ENCODE measurements around the gene AGBL4. TPM values are rescaled to one million over a fixed set of nuclear protein-coding genes. Genes with fewer than 3 reads are reported as not detected.

AGBL4 gene
- total RNA-seq, 1 donor from 2014 or later, result 3.1 TPM

DNA sequence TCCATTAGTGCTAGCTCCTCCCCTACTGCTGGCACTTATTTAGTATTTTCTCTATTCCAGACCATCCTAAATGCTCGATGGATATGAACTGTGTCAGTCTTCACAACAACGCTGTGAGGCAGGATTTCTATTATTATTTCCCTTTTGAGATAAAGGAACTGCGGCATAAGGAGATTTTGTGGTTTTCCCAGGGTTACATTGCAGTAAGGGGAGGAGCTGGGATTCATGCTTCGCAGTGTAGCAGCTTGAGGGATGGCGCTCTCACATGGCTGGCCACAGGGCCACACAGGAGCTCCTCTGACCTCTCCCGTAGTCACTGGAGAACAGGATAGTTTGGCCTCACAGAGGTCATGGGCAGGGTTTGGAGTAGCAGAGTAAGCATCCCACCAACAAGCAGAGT, 1364.0 kb downstream of the AGBL4 start:
- no peak for DNase-seq (ENCODE audit: low spot score)

DNA sequence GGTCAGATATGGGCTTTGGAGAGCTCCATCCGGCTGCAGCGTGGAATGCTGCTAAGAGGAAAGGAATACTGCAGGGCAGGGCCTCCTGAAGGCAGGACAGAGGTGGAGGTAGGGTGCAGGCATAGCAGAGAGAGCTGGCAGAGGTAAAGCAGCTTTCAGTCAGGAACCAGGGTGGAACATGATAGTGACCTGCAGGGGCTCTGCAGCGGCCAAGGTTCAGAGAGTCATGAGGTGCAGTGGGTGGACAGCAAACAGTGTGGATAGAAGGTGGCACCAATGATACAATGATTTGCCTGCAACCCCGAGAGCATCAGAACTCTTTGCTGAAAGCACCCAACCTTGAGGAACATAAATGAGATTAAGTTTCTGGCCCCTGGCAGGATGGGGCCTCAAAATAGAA, 1366.3 kb downstream of the AGBL4 start:
- no peak for DNase-seq (ENCODE audit: low spot score)

DNA sequence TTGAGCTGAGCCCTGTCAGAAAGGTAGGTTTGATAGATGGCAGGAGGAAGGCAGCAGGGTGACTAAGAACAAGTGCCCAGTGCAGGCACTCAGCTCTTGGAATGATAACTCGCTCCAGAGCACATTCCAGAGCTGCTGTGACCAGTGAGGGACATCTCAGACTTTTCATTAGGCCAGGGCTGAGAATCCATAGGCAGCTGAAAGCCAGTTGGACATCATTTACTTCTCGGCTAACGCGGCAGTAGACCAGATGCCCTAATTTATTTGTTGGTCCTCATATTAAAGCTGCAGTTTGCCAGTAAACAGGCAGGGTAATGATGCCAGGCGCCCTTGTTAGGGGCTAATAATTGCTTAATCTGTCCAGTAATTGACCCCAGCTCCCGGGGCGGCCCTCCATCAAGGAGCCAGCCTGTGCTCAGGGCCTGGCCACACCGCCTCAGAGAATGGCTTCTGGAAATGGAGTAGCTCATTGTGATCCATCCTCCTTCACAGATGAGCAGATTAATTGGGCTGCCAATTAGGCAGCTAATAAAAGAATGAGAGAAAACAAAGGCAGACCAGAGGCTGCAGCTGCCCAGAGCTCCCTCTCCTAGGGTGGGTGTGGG, 1369.0 kb downstream of the AGBL4 start:
- DNase-seq (ENCODE audit: low spot score), result no peak

DNA sequence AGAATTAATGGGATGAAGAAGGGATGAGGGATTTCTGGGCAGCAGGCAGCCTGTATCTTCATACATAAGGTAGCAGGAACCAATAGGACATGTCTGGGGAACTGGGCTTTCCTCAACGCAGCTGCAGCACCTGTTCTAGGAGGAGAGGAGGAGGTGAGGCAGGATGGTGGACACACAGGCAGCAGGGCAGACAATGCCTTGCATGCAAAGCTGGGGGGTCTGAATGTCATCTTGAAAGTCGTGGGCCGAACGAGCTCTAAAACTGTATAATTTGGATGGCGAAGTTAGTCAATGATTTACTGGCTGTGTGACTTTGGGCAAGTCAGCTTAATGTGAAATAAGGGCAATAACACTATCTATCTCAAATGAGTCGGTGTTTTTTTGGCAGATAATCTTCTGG, 1371.4 kb downstream of the AGBL4 start:
- DNase-seq (ENCODE audit: low spot score), result no peak

GRCh38 chr1:48649880-48650279, 1373.9 kb downstream of the AGBL4 start:
- no peak for DNase-seq (ENCODE audit: low spot score)

- DNase-seq (ENCODE audit: low spot score), result no peak
Observed at GRCh38 chr1:48645883-48646282, 1377.9 kb downstream of the AGBL4 start.

- DNase-seq (ENCODE audit: low spot score), result no peak
Observed at GRCh38 chr1:48644905-48645605, 1378.7 kb downstream of the AGBL4 start.

- peak; percentile 40 for DNase-seq (ENCODE audit: low spot score)
Observed at GRCh38 chr1:48644190-48644900, 1379.4 kb downstream of the AGBL4 start.

DNA sequence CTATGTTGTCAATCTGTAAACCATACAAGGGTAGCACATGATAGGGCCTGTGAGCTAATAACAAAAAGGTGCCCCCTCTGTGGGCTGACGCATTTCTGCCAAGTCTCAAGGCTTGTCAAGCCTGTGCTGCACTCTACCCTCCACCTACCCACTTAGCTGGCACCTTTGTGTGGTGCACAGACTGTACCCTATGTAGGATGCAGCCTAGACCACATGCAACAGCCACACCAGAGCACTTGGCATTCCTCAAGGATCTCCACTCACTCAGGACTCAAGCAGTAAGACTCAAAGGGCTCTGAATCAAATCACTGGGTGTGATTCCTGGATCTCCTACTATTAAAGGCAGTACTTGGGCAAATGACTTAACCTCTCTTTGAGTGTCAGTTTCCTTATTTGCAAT, 1380.6 kb downstream of the AGBL4 start:
- no peak for DNase-seq (ENCODE audit: low spot score)

DNA sequence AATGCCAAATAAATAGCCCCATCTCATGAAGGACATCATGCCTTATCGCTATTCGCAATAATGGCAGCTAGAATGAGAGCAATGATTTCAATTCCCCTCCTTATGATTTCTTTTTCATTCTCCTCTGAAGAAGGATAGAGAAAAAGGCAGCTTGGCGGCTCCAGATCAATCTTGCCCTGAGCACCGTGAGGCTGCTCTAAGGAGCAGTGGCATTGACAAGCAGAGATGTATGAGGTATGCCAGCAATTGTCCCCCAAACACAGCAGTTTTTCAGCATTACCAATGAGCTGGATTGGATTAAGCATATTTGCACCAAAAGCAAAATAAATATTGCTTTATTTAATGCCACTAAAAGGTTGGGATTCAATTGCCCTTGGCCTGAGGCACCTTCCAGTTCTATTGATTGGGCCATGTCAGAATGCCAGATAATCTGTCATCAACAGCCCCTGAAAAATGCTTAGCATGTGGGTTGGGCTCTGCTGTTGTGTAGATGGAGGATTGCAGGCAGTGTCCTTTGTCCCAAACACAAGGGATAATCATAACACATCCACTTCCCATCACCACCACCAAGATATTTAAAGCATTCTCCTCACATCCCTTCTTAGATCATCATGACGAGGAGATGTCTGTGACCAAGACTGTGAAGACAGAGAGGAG, 1382.8 kb downstream of the AGBL4 start:
- no peak for DNase-seq (ENCODE audit: low spot score)

DNA sequence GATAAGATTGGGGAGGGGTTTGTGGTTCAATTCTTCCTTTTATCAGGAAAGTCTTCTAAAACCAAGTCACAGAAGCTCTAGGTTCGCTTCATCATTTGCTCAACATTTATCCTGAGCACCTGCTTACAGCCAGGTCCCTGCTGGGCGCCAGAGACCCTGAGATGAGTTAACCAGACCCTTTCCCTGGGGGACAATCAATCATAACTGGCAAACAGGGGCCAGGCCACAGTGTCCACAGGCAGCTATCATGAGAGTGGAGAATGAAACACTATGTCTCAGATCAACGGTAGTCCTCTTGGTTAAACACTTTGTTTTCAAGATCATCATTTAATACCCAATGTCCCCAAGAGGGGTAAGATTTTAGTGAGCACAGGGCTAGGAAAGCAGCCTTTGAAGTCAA, 1393.9 kb downstream of the AGBL4 start:
- no peak for DNase-seq (ENCODE audit: low spot score)

GRCh38 chr1:48627486-48627885, 1396.3 kb downstream of the AGBL4 start:
- DNase-seq (ENCODE audit: low spot score), result peak; percentile 12

DNA sequence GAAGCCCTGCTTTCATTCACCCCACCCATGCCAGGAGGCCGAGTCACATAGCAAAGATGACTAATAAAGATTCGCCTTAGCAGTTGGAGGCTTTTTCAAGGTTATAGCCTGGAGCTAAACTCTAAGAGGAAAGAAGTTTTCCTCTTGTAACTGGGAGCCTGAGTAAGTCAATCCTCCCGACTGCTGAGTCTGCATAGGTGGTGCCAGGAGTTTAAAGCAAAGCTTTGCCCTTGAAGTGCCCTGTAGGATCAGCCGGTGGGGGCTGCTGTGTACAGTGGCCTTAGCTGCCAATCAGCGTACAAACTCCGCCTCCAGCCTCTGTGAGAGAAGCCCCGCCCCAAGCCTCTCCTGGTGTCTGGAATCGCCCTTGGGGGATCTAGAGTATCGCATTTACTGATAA, 1404.2 kb downstream of the AGBL4 start:
- DNase-seq (ENCODE audit: low spot score), result peak; percentile 77

GRCh38 chr1:48617252-48617651, 1406.5 kb downstream of the AGBL4 start:
- no peak for DNase-seq (ENCODE audit: low spot score)

DNA sequence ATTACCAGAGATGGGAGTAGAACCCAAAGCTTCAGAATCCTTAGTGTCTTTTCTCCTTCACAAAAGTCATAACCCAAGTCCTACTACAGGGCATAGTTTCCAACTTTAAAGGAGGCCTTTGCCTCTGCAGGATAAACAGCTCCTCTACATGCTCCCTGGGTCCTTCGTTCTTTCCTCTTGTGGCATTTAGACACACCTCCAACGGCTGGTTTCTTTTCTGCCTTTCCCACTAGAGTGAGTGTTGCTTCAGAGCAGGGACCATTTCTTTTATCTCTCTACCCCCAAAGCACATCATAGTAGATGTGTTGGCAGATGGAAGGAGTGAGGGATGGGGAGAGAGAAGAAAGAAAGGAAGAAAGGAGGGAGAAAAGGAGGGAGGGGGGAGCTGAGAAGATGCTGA, 1407.0 kb downstream of the AGBL4 start:
- DNase-seq (ENCODE audit: low spot score), result no peak

- DNase-seq (ENCODE audit: low spot score), result no peak
Observed at GRCh38 chr1:48611841-48612240, 1411.9 kb downstream of the AGBL4 start.

DNA sequence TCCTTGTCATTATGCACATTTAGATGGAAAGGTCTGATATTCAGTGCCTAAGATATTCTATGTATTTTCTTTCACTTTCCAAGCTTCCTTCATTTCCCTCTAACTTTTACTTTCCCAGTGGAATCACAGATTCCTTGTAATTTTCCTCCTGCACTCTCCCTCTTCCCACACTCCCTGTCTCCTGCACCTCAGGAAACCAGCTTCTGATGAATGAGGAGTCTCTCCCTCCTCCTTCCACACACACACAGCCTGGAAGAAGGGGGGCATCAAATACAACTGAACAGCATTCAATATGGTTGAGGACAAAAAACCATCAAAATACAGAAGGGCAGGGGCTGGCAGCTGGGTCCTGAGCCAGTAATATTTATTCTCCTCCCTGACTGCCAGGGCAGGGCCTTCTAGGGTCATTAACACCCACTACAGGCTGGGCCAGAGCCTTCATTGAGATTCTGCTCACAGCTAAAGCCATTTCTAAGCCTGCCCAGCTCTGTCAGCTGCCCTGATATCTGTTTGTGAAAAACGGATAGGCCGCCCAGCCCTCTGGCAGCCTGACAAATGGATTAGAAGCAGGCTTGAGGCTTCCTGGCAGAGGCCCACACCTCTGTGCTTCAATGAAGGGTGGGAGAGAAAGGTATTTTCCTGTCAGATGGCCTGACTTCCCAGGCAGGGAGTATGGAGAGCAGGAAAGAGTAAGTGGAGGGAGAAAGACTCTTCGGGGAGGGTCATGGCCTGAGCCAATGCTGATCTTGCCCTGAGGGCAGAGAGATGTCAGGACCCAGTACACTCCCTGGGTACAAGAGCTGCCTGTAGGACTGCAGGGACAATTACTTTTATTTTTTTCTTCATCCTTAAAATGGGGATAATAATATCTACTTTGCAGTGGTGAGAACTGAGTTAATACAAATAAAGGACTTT, 1412.9 kb downstream of the AGBL4 start:
- DNase-seq (ENCODE audit: low spot score), result peak; percentile 88

DNA sequence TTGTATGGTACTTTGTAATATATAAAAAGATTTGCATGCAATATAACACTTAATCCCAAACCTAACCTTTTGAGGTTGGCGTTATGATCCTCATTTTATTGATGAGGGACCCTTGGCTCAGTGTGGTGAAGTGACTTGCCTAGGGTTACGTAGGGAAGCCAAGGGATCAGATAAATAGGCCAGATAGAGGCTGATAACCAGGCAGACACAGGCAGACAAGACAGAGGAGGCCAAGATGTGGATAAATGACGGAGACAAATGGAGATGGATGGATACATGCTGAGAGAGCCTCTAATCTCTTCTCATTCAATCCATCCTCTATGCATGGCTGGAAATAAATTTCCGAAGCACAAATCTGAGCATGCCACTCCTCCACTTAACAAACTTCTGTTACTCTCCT, 1414.9 kb downstream of the AGBL4 start:
- DNase-seq (ENCODE audit: low spot score), result no peak

GRCh38 chr1:48603222-48603621, 1420.5 kb downstream of the AGBL4 start:
- no peak for DNase-seq (ENCODE audit: low spot score)

GRCh38 chr1:48602349-48602748, 1421.4 kb downstream of the AGBL4 start:
- no peak for DNase-seq (ENCODE audit: low spot score)

GRCh38 chr1:48600182-48600581, 1423.6 kb downstream of the AGBL4 start:
- no peak for DNase-seq (ENCODE audit: low spot score)
